Lower leg skin (tissue), 3 donors: Measurements from ENCODE around the gene CDHR1.

Experiments used
- CTCF ChIP-seq, 3 donors: fragments of 450-650 bp; IDR thresholded peaks; one replicate each; pipeline ENCODE4 v1.5.1; 2016; ENCODE audit warnings: antibody characterized with exemption in 3 of 3, mild to moderate bottlenecking in 3 of 3, moderate library complexity in 2 of 3
- POLR2A ChIP-seq, 2 donors: fragments of 450-650 bp; IDR thresholded peaks; one replicate each; pipeline ENCODE4 v1.6.1; 2016 to 2017; ENCODE audit warnings: antibody characterized with exemption in 2 of 2, mild to moderate bottlenecking in 1 of 2, moderate library complexity in 1 of 2

- TF ChIP-seq CTCF (IDR thresholded peaks at IDR 0.05) (no peak), POLR2A (IDR thresholded peaks at IDR 0.05) (no peak)
These were observed 10.3 kb downstream of the CDHR1 start for GRCh38 chr10:84204610-84205009.
